ENCODE measurements around the gene MLF2. TPM values are rescaled to one million over a fixed set of nuclear protein-coding genes. Genes with fewer than 3 reads are reported as not detected.

MLF2 gene
- total and polyA plus RNA-seq, 9 of the 15 experiments (the other 6 are each of a cell fraction or from before 2014, with no cell fraction given) = 11.4 to 190 (median 139) TPM

DNA sequence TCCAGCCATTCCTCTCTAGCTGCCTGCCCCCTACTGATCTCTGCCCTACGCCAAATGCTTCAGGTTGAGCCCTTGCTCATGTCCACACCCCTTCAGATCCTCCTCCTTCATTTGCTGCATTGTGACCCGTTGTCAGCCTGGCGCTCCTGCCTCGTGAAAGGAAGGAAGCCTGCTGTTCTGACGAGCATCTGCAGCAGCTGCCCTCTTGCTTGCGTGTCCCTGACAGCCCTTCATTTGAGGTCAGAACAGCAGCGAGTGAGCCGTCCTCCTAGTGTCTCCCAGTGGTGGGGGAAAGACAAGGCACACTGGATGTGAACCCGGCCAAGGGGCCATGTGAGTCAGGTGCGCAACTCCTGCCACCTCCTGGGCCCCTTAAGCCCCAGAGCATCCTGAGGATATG lies 49.3 kb downstream of the MLF2 start:
- FAIRE-seq = peak; percentile 71
- CTCF ChIA-PET (ENCODE audit: low intra/inter-chr PET ratio) = no interaction called here
- DNase-seq (ENCODE audit: extremely low read depth in 1 of 4, low spot score in 3 of 4) = peak; percentile 19 to 44 (median 26)

More for the DNA sequence above, 49.3 kb downstream of the MLF2 start:
- Histone ChIP-seq H2AFZ (ENCODE audit: low read depth, low read length) (peak overlapping the region; percentile 74), H3K4me2 (ENCODE audit: insufficient read depth, low read length) (peak overlapping the region; percentile 63), H4K20me1 (replicated peaks; ENCODE audit: control insufficient read depth, insufficient read depth, low read length) (no peaks in the 10 kb centered on the region), H3K9me3 (replicated peaks; ENCODE audit: control insufficient read depth, insufficient read depth, low read depth, low read length) (no peaks in the 10 kb centered on the region), H3K27me3 (ENCODE audit: control insufficient read depth in 2 of 2, insufficient read depth in 2 of 2, low read length in 2 of 2) (peaks cover 11 to 27% of the 10 kb centered on the region in 2 experiments; a peak in 4 of 5 replicates), H3K9me1 (ENCODE audit: control insufficient read depth, insufficient read depth, low read length) (no peaks in the 10 kb centered on the region), H3K9ac (ENCODE audit: insufficient read depth in 1 of 2, low read depth in 2 of 2, low read length in 2 of 2) (peak overlapping the region in 1 of 2 experiments; percentile 81; a peak in 2 of 4 replicates), H3K27ac (ENCODE audit: extremely low read depth, low read depth, low read length) (no peak overlapping the region), H3K36me3 (ENCODE audit: control insufficient read depth, insufficient read depth, low read length) (no peaks in the 10 kb centered on the region), H3K4me1 (replicated peaks in 1 of 2; ENCODE audit: control insufficient read depth in 2 of 2, insufficient read depth in 2 of 2, low read length in 2 of 2) (peaks cover 5 to 21% of the 10 kb centered on the region in 2 experiments; a peak in 4 of 5 replicates), H3K79me2 (ENCODE audit: control insufficient read depth, insufficient read depth, low read length) (no peaks in the 10 kb centered on the region), H3K4me3 (no peak overlapping the region)
- peak; percentile 80 for ATAC-seq
- TF ChIP-seq, protein P1, sequence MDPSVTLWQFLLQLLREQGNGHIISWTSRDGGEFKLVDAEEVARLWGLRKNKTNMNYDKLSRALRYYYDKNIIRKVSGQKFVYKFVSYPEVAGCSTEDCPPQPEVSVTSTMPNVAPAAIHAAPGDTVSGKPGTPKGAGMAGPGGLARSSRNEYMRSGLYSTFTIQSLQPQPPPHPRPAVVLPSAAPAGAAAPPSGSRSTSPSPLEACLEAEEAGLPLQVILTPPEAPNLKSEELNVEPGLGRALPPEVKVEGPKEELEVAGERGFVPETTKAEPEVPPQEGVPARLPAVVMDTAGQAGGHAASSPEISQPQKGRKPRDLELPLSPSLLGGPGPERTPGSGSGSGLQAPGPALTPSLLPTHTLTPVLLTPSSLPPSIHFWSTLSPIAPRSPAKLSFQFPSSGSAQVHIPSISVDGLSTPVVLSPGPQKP (CRISPR knock-in tag; IDR thresholded peaks at IDR 0.05) = no peak
- 0 out of 2 replicates have a peak, but pooled peaks have one; percentile 7 for TF ChIP-seq BHLHE40 (IDR thresholded peaks at IDR 0.05; ENCODE audit: low read length)
- TF ChIP-seq ZNF785 (CRISPR knock-in tag; IDR thresholded peaks at IDR 0.05) = no peak
- TF ChIP-seq, protein P2, sequence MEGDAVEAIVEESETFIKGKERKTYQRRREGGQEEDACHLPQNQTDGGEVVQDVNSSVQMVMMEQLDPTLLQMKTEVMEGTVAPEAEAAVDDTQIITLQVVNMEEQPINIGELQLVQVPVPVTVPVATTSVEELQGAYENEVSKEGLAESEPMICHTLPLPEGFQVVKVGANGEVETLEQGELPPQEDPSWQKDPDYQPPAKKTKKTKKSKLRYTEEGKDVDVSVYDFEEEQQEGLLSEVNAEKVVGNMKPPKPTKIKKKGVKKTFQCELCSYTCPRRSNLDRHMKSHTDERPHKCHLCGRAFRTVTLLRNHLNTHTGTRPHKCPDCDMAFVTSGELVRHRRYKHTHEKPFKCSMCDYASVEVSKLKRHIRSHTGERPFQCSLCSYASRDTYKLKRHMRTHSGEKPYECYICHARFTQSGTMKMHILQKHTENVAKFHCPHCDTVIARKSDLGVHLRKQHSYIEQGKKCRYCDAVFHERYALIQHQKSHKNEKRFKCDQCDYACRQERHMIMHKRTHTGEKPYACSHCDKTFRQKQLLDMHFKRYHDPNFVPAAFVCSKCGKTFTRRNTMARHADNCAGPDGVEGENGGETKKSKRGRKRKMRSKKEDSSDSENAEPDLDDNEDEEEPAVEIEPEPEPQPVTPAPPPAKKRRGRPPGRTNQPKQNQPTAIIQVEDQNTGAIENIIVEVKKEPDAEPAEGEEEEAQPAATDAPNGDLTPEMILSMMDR (IDR thresholded peaks at IDR 0.05 in 2 of 3, conservative IDR thresholded peaks at IDR 0.05 in 1 of 3; ENCODE audit: insufficient read depth in 2 of 3, low read depth in 1 of 3, low read length in 3 of 3) = peak in 2 of 3 experiments; percentile 14 to 41; a peak in 3 of 6 replicates
- peak in 1 of 2 experiments; percentile 45; a peak in 2 of 4 replicates for TF ChIP-seq NRF1 (conservative IDR thresholded peaks at IDR 0.05 in 1 of 2, IDR thresholded peaks at IDR 0.05 in 1 of 2)
- TF ChIP-seq KAT2B (IDR thresholded peaks at IDR 0.05; ENCODE audit: low read depth, low read length) = no peak
- no peak for TF ChIP-seq ZNF668 (CRISPR knock-in tag; IDR thresholded peaks at IDR 0.05)
- peak; percentile 57; the same call in 1 of the 2 replicates for TF ChIP-seq CTBP1 (IDR thresholded peaks at IDR 0.05; ENCODE audit: borderline replicate concordance)
- TF ChIP-seq GABPB2 (CRISPR knock-in tag; conservative IDR thresholded peaks at IDR 0.05) = no peak
- TF ChIP-seq, protein P3, sequence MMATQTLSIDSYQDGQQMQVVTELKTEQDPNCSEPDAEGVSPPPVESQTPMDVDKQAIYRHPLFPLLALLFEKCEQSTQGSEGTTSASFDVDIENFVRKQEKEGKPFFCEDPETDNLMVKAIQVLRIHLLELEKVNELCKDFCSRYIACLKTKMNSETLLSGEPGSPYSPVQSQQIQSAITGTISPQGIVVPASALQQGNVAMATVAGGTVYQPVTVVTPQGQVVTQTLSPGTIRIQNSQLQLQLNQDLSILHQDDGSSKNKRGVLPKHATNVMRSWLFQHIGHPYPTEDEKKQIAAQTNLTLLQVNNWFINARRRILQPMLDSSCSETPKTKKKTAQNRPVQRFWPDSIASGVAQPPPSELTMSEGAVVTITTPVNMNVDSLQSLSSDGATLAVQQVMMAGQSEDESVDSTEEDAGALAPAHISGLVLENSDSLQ (IDR thresholded peaks at IDR 0.05) = peak; percentile 24; the same call in 1 of the 2 replicates
- POLR2A ChIA-PET = interaction anchor here (1.3 kb wide), 1 partner anchor 14 kb away, joined by 3 read pairs; the partner anchor contains the start of gene ZNF384
- BruUV-seq (replicated peaks) = no TSS peak
- in situ Hi-C loops (cut with MboI) = no loop called here
- WGBS (ENCODE audit: insufficient coverage, low coverage, missing lambda C conversion rate) = 6% methylated on average over 10 of the region's 10 CpGs
- intact Hi-C loops (cut with micrococcal nuclease) = no loop called here

All from K562 (cell line).